Dedifferentiated amniotic fluid mesenchymal stem cell (primary cell): Measurements from ENCODE around the gene PHF20.
"Not testable (repeated sequence)": the region's sequence is repeated elsewhere in the genome, so short reads cannot be mapped to it uniquely, and the experiment has no call there.

Experiments
- DNase-seq: peaks from one replicate; pipeline ENCODE4 v3.0.0-alpha.2; 2016; ENCODE audit errors: extremely low spot score

The PHF20 gene

DNA sequence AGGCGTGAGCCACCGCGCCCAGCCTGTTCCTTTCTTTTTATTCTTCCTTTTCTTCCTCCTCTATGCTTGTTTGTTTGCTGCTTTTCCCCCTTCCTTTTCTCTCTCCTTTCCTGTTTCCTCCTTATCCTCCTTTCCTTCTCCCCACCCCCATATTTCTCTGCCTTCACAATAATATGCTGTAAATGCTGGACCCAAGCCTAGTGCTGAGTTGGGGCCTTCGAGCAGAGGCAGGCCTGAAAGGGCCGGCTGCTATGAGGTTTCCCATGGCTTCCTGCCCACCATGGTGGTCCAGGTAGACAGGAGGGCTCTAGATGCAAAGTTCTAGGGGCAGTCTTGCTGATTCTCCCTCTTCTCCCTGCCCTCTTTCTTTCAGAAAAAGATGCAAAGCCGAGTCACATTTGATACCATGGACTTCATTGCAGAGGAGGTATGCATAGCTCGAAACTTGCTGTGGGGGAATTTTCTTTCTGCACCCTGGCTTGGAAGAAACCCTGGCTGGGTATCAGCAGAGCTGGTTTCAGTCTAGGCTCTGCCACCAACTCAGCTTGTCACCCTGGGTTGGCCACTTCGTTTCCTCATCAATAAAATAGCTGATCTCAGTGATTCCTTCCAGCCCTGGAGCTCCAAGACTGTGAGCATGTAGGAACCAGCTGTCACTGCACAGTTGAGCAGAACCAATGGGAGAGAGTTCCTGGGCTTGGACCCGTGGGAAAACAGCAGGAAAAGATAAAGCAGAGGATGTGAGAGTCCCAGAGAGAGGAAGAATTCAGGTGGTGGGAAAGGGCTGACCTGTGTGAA is 204.0 kb downstream of the PHF20 start:
- no peak for DNase-seq

DNA sequence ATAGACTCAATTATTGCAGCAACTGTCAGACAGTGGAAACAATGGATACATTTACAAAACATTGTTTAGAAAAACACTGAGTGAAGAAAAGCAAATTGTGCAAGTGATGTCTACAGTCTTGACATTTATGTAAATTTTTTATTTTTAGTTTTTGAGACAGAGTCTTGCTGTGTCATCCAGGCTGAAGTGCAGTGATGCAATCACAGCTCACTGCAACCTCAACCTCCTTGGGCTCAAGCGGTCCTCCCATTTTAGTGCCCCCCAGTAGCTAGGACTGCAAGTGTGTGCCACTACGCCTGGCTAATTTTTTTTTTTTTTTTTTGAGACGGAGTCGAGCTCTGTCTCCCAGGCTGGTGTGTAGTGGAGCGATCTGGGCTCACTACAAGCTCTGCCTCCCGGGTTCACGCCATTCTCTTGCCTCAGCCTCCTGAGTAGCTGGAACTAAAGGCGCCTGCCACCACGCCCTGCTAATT is 206.3 kb downstream of the PHF20 start:
- no peak for DNase-seq

DNA sequence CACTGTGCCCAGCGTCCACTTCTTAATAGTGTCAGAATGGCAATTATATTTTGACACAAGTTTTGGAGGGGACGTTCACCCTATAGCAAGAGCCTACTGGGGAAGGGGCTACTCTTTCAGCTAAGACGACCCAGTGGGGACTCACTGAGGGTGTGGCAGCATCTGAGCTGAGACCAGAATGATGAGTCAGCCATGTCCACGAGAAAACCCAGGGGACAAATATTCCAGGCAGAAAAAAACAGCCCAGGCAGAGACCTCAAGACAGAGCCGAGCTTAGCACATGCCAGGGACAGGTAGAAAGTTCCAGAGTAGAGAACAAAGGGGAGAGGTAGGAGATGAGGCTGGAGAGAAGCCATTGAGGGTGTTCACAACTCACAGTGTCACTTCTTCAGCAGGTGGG is 207.7 kb downstream of the PHF20 start:
- DNase-seq: no peak

DNA sequence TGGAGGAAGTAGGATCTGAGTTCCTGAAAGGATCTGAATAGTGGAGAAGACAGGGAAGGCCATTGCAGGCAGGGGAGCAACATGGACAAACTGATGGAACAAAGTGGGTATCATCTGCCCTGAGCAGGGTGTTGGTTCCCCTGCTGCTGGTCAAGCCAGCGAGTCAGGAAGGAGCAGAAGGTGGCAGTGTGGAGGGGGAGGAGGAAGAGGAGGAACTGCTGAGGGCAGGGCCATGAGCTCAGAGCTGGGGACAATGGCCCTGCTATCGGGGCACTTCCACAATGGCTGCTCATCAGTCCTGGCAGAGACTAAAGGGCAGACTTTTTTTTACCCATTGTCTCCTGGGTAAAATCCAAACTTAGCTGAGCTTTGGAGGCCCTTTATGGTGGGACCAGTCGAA is 210.2 kb downstream of the PHF20 start:
- DNase-seq: no peak

DNA sequence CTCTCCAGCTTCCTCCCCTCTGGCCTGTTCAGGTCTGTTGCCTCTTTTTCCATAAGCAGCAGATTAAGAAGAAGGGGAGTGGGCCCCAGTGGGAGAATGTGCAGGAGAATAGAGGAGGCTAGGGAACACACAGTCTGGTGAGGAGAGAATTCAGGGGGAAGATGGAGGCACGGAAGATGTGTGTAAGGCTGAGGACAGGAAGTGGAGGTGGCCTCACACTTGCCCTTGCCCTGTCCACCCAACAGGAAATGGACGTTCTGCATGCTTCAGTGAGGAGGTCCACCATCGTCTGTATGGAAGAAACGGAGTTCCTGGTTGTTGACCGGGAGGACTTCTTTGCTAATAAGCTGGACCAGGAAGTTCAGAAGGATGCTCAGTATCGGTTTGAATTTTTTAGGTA is 212.6 kb downstream of the PHF20 start:
- no peak for DNase-seq

DNA sequence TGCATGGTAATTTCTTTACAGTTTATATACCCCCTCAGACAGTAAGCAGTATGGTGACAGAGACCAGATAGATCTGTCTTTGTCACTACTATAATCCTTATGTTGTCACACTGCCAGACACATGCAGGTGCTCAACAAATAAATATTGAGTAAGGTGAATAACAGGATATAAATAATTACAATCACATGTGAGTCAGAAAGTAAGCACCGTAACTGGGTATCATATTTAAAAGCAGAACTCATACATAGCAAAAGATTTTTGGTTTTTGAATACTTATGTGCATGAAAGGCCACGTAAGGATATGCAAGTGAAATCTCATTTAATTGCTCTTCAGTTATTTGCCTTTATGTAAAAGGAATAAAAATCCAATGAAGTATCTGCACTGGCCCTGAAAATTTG is 214.0 kb downstream of the PHF20 start:
- no peak for DNase-seq

DNA sequence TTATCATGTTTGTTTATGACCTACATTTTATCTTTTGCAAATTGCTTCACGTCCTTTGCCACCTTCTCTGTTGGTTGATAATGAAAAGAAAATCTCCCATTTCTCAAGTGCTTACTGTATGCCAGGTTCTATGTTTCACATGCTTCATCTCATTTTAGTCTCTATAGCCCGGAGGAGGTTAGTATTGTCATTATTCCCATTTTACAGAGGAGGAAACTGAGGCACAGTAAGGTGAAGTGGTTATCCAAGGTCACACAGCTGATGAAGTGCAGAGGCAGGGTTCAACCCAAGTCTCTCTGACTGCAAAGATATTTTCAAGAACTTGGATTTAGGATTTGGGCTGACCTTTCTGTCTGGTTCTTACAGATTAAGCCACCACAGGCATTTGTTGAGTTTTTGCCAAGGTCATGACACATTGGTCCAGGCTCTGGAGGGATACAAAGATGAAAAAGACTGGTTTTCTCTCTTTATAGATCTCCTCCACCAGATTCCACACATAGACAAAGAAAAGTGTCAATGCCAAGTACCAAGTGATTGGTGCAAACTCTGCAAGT is 217.2 kb downstream of the PHF20 start:
- no peak for DNase-seq

DNA sequence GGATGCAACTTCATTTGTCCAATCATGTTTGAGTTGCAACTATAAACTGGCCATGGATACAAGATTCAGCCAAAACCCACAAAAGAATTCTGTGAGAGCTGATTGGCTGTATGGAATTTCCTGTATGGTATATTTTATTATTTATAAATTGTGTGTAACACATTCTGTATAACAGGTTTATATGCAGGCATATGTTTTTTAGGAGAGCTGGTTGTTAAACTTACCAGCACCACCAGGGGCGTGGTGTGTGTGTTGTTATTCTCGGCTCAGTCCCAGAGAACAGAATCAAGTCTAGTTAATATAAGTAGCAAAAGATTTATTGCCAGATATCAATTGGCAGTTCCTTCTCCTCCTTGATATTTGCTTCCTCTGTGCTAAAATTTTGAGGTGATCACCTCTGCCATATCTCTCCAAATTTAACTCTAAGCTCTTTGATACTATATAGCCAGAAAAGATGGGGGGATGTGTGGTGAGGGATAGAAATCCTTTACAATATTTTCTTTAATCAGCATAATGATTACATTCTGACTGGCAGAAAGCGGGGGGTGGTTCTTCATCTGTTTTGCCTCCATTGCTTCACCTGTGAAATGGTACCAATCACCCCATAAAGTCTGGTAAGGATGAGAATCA is 219.4 kb downstream of the PHF20 start:
- DNase-seq: peak; percentile 35

DNA sequence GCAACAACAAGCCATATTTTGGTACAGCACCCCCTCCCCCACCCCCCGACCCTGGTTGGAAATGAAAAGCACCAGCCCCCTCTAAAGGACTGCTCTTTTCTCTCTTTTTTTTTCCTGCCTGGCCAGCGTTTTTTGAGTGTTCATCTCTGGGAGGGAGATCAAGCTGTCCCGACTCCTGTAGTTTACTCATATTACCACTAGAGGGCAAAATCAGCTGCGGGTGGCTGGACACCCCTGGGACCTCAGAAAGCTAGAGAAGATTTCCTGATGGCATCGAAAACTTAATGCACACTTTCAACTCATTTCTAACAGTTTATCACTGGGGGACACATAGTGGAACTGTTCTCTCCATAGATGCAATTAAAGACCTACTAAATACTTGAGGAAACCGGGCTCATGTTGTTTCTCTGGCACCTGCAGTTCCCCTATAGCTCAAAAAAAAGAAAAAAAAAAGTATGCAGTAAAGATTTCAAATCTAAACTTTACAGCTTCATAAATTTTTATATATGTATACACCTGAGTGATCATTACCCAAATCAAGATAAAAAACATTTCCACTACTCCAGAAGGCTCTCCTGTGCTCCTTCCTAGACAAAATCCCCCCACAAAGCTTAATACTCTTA is 221.0 kb downstream of the PHF20 start:
- peak; percentile 72 for DNase-seq

DNA sequence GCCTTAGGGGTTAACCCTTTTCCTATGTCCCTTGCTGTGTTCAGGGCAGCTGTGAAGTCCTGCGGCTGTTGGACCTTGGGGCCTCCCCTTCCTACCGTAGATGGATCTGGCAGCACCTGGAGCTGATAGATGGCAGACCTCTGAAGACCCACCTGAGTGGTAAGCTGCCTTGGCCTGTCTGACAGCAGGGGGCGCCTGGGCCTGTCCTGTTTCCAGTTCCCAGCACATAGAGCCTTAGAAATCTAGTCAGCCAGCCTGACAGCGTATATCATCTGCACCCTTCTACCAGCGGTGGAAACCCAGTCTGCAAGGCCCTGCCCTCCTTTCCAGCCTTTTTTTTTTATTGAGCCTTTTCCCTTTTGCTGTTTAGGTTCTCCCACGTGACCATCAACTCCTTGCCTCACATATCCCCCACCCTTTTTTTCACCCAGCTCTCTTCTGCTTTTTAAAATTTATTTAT is 223.2 kb downstream of the PHF20 start:
- DNase-seq: peak; percentile 84

DNA sequence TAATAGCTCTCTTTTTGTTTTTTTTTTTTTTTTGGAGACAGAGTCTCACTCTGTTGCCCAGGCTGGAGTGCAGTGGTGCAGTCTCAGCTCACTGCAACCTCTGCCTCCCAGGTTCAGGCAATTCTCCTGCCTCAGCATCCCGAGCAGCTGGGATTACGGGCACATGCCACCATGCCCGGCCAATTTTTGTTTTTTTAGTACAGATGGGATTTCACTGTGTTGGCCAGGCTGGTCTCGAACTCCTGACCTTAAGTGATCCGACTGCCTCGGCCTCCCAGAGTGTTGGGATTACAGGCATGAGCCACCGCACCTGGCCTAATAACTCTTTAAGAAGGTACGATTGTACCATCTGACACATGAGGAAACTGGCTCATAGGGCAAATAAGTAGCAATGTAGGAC is 224.7 kb downstream of the PHF20 start:
- not testable (repeated sequence) for DNase-seq
